Measurements from ENCODE around the gene NAA20. TPM values are rescaled to one million over a fixed set of nuclear protein-coding genes. Genes with fewer than 3 reads are reported as not detected.

Gene NAA20
- total and polyA plus RNA-seq, 2 of the 13 experiments (the other 11 are each of a cell fraction or from before 2014, with no cell fraction given) = 81.9 to 82.8 TPM

DNA sequence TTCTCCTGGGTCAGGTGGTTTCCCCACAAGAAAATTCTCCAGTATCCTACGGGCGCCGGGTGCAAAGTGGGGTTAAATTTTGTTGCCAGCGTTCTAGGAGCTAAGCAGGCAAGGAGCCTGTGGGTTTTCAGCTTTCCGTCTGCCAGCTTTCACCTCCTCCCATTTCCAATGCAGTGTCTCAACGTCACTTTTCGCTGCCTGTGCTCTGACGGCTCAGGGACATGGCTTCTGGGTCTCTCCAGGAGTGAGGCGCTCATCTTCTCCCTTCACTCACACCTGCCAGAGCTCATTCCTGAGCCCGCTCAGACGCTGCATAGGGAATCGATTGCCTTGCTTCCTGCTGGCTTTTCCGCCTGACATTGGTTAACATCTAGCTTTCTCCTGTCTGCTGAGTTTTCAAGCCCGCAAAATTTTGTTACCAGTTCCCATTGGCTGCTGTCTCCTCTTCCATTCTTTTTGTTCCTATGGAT is 7.3 kb upstream of the NAA20 start (continued):
- 0 out of 2 replicates have a peak, but pooled peaks have one; percentile 28 for TF ChIP-seq MIER2 (CRISPR knock-in tag; IDR thresholded peaks at IDR 0.05)
- no peak for TF ChIP-seq PHF20 (CRISPR knock-in tag; IDR thresholded peaks at IDR 0.05)
- no peak for TF ChIP-seq CREB1 (IDR thresholded peaks at IDR 0.05)
- no peak for TF ChIP-seq CREB1 (CRISPR knock-in tag; IDR thresholded peaks at IDR 0.05)
- TF ChIP-seq ZNF317 (CRISPR knock-in tag; IDR thresholded peaks at IDR 0.05) = no peak; the same call in 1 of the 2 replicates
- TF ChIP-seq, protein P1, sequence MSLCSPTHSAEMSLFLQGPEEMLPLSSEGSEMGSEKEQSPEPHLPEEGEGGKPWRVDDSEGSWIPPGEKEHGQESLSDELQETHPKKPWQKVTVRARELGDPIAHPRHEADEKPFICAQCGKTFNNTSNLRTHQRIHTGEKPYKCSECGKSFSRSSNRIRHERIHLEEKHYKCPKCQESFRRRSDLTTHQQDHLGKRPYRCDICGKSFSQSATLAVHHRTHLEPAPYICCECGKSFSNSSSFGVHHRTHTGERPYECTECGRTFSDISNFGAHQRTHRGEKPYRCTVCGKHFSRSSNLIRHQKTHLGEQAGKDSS (CRISPR knock-in tag; IDR thresholded peaks at IDR 0.05; ENCODE audit: borderline replicate concordance, low read depth) = no peak; the same call in 1 of the 2 replicates
- peak; percentile 41; the same call in 1 of the 2 replicates for TF ChIP-seq ZMAT3 (CRISPR knock-in tag; conservative IDR thresholded peaks at IDR 0.05)
- TF ChIP-seq TMF1 (CRISPR knock-in tag; IDR thresholded peaks at IDR 0.05; ENCODE audit: low read depth) = no peak
- TF ChIP-seq NFIB (CRISPR knock-in tag; IDR thresholded peaks at IDR 0.05; ENCODE audit: borderline replicate concordance) = no peak
- 0 out of 2 replicates have a peak, but pooled peaks have one; percentile 20 for TF ChIP-seq KAT8 (CRISPR knock-in tag; IDR thresholded peaks at IDR 0.05)
- TF ChIP-seq ZNF670 (CRISPR knock-in tag; IDR thresholded peaks at IDR 0.05; ENCODE audit: borderline replicate concordance) = no peak
- no peak for TF ChIP-seq PHF8 (CRISPR knock-in tag; IDR thresholded peaks at IDR 0.05)
- TF ChIP-seq, protein P2, sequence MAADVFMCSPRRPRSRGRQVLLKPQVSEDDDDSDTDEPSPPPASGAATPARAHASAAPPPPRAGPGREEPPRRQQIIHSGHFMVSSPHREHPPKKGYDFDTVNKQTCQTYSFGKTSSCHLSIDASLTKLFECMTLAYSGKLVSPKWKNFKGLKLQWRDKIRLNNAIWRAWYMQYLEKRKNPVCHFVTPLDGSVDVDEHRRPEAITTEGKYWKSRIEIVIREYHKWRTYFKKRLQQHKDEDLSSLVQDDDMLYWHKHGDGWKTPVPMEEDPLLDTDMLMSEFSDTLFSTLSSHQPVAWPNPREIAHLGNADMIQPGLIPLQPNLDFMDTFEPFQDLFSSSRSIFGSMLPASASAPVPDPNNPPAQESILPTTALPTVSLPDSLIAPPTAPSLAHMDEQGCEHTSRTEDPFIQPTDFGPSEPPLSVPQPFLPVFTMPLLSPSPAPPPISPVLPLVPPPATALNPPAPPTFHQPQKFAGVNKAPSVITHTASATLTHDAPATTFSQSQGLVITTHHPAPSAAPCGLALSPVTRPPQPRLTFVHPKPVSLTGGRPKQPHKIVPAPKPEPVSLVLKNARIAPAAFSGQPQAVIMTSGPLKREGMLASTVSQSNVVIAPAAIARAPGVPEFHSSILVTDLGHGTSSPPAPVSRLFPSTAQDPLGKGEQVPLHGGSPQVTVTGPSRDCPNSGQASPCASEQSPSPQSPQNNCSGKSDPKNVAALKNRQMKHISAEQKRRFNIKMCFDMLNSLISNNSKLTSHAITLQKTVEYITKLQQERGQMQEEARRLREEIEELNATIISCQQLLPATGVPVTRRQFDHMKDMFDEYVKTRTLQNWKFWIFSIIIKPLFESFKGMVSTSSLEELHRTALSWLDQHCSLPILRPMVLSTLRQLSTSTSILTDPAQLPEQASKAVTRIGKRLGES (CRISPR knock-in tag; IDR thresholded peaks at IDR 0.05; ENCODE audit: borderline replicate concordance) = no peak
- no peak for TF ChIP-seq FOXA1 (IDR thresholded peaks at IDR 0.05)
- no peak for TF ChIP-seq FOXA1 (CRISPR knock-in tag; IDR thresholded peaks at IDR 0.05)
- no peak for TF ChIP-seq SRSF4 (IDR thresholded peaks at IDR 0.05; ENCODE audit: low read depth, low read length, poor library complexity, severe bottlenecking)
- no peak for TF ChIP-seq ATF7 (IDR thresholded peaks at IDR 0.05)
- TF ChIP-seq ATF7 (CRISPR knock-in tag; IDR thresholded peaks at IDR 0.05) = no peak
- no peak for TF ChIP-seq ZNF335 (CRISPR knock-in tag; IDR thresholded peaks at IDR 0.05)
- peak; percentile 78 for TF ChIP-seq ZKSCAN5 (CRISPR knock-in tag; IDR thresholded peaks at IDR 0.05)
- no peak for TF ChIP-seq SCMH1 (CRISPR knock-in tag; IDR thresholded peaks at IDR 0.05; ENCODE audit: borderline replicate concordance)
- no peak for TF ChIP-seq JUNB (CRISPR knock-in tag; IDR thresholded peaks at IDR 0.05; ENCODE audit: borderline replicate concordance)
- TF ChIP-seq ELF3 (CRISPR knock-in tag; IDR thresholded peaks at IDR 0.05) = peak; percentile 91
- no peak for TF ChIP-seq BHLHE40 (IDR thresholded peaks at IDR 0.05; ENCODE audit: low read length)
- no peak for TF ChIP-seq YEATS2 (CRISPR knock-in tag; IDR thresholded peaks at IDR 0.05; ENCODE audit: borderline replicate concordance)
- TF ChIP-seq, protein P3, sequence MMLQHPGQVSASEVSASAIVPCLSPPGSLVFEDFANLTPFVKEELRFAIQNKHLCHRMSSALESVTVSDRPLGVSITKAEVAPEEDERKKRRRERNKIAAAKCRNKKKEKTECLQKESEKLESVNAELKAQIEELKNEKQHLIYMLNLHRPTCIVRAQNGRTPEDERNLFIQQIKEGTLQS (CRISPR knock-in tag; IDR thresholded peaks at IDR 0.05) = no peak
- no peak for TF ChIP-seq ZNF235 (CRISPR knock-in tag; IDR thresholded peaks at IDR 0.05; ENCODE audit: borderline replicate concordance)
- TF ChIP-seq ZNF296 (CRISPR knock-in tag; conservative IDR thresholded peaks at IDR 0.05) = 0 out of 2 replicates have a peak, but pooled peaks have one; percentile 33
- TF ChIP-seq, protein P4, sequence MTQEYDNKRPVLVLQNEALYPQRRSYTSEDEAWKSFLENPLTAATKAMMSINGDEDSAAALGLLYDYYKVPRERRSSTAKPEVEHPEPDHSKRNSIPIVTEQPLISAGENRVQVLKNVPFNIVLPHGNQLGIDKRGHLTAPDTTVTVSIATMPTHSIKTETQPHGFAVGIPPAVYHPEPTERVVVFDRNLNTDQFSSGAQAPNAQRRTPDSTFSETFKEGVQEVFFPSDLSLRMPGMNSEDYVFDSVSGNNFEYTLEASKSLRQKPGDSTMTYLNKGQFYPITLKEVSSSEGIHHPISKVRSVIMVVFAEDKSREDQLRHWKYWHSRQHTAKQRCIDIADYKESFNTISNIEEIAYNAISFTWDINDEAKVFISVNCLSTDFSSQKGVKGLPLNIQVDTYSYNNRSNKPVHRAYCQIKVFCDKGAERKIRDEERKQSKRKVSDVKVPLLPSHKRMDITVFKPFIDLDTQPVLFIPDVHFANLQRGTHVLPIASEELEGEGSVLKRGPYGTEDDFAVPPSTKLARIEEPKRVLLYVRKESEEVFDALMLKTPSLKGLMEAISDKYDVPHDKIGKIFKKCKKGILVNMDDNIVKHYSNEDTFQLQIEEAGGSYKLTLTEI (CRISPR knock-in tag; conservative IDR thresholded peaks at IDR 0.05) = no peak
